HepG2 (cell line): Measurements from ENCODE around the gene KSR1. TPM values are rescaled to one million over a fixed set of nuclear protein-coding genes. Genes with fewer than 3 reads are reported as not detected.
A peak's percentile ranks its signal among the peaks of the same experiment; 100 is the strongest.

ENCODE experiments used
- AGO1 ChIP-seq: fragments of 200-400 bp; formaldehyde crosslinking; IDR thresholded peaks from 2 replicates; pipeline ENCODE4 v1.6.1; 2017; ENCODE audit warnings: mild to moderate bottlenecking, low read depth, low read length, moderate library complexity; ENCODE audit not compliant: poor library complexity, severe bottlenecking
- ARNT2 ChIP-seq: sonication (generic); formaldehyde crosslinking; IDR thresholded peaks from 2 replicates; pipeline ENCODE4 v1.8.0; 2022; ENCODE audit warnings: mild to moderate bottlenecking, low read depth, missing genetic modification reagents, moderate library complexity
- CBFB ChIP-seq: sonication (generic); formaldehyde crosslinking; IDR thresholded peaks from 2 replicates; pipeline ENCODE4 v1.4.0; 2020; ENCODE audit warnings: missing genetic modification reagents
- GATA4 ChIP-seq: sonication (generic); IDR thresholded peaks from 2 replicates; pipeline ENCODE4 v1.6.1; 2016; ENCODE audit warnings: antibody characterized with exemption, low read depth, borderline replicate concordance
- HDAC1 ChIP-seq: sonication (generic); formaldehyde crosslinking; IDR thresholded peaks from 2 replicates; pipeline ENCODE4 v1.5.1; 2020; ENCODE audit warnings: mild to moderate bottlenecking, missing genetic modification reagents
- HDAC2 ChIP-seq: sonication (generic); formaldehyde crosslinking; IDR thresholded peaks from 2 replicates; pipeline ENCODE4 v1.4.0; 2020; ENCODE audit warnings: missing genetic modification reagents
- HDAC6 ChIP-seq: fragments of 200-600 bp; sonication (generic); IDR thresholded peaks from 2 replicates; pipeline ENCODE4 v1.7.0; 2017; ENCODE audit warnings: mild to moderate bottlenecking, antibody characterized with exemption, low read length, low read depth
- JARID2 ChIP-seq: sonication (generic); formaldehyde crosslinking; IDR thresholded peaks from 2 replicates; pipeline ENCODE4 v1.8.1; 2023; ENCODE audit warnings: missing genetic modification reagents, inconsistent platforms; ENCODE audit not compliant: insufficient replicate concordance
- PBX3 ChIP-seq: sonication (generic); formaldehyde crosslinking; IDR thresholded peaks from 2 replicates; pipeline ENCODE4 v1.8.1; 2023; ENCODE audit warnings: missing genetic modification reagents, inconsistent platforms, borderline replicate concordance
- RERE ChIP-seq: IDR thresholded peaks from 2 replicates; pipeline ENCODE4 v1.6.1; 2016; ENCODE audit warnings: low read depth, missing genetic modification reagents, missing compliant biosample characterization
- USF2 ChIP-seq, 2 experiments: sonication (generic) in 1 of 2; formaldehyde crosslinking in 1 of 2; IDR thresholded peaks; 2 replicates each; pipeline versions ENCODE4 v1.5.1 to v1.6.1; 2011 to 2020; ENCODE audit warnings: borderline replicate concordance in 1 of 2, low read depth in 1 of 2, low read length in 1 of 2, mild to moderate bottlenecking in 1 of 2, missing genetic modification reagents in 1 of 2, moderate library complexity in 1 of 2
- ZBTB25 ChIP-seq: IDR thresholded peaks from 2 replicates; pipeline ENCODE4 v1.6.1; 2018; ENCODE audit warnings: missing genetic modification reagents
- ZFP37 ChIP-seq: sonication (generic); formaldehyde crosslinking; IDR thresholded peaks from 2 replicates; pipeline ENCODE4 v1.4.0; 2020; ENCODE audit warnings: missing genetic modification reagents, borderline replicate concordance
- ZFP91 ChIP-seq: sonication (generic); formaldehyde crosslinking; IDR thresholded peaks from 2 replicates; pipeline ENCODE4 v1.9.0; 2022; ENCODE audit warnings: missing genetic modification reagents, mild to moderate bottlenecking, borderline replicate concordance
- ZNF572 ChIP-seq: sonication (generic); formaldehyde crosslinking; IDR thresholded peaks from 2 replicates; pipeline ENCODE4 v1.5.1; 2020; ENCODE audit warnings: mild to moderate bottlenecking, missing genetic modification reagents
- ZNF674 ChIP-seq: sonication (generic); formaldehyde crosslinking; IDR thresholded peaks from 2 replicates; pipeline ENCODE4 v1.5.0; 2020; ENCODE audit warnings: low read depth, mild to moderate bottlenecking, missing genetic modification reagents
- ZSCAN31 ChIP-seq: sonication (generic); formaldehyde crosslinking; IDR thresholded peaks from 2 replicates; pipeline ENCODE4 v1.5.0; 2020; ENCODE audit warnings: low read depth, mild to moderate bottlenecking, missing genetic modification reagents
- polyA plus RNA-seq, 8 experiments: library from polyadenylated mRNA; depleted of rRNA in 3 of 8; stranded (reverse) in 7 of 8; unstranded in 1 of 8; fragments of >200 nt; fragmentation: Illumina TruSeq in 4 of 8; extraction: Trizol in 4 of 8; gene quantifications; 2 replicates each; pipeline versions ENCODE4 v1.2.1 to v1.2.3, GENCODE V29; 2011 to 2016; ENCODE audit warnings: low read depth in 4 of 8, missing spikeins in 1 of 8, mixed read lengths in 1 of 8; ENCODE audit not compliant: insufficient read depth in 1 of 8
- total RNA-seq, 5 experiments: library from RNA; depleted of rRNA; stranded (reverse); fragments of >200 nt; fragmentation: Illumina TruSeq; extraction: Trizol; gene quantifications; 2 replicates each; pipeline ENCODE4 v1.2.3, GENCODE V29; 2016; ENCODE audit warnings: low read depth in 1 of 5

The KSR1 gene
- total and polyA plus RNA-seq, 2 of the 13 experiments (the other 11 are each of a cell fraction or from before 2014, with no cell fraction given): 10.1 to 16.6 TPM

GRCh38 chr17:27458524-27458908 is 2.3 kb downstream of the KSR1 start (continued):
- TF ChIP-seq HDAC2 (CRISPR knock-in tag) (0 out of 2 replicates have a peak, but pooled peaks have one; percentile 5), AGO1 (no peak), ARNT2 (CRISPR knock-in tag) (no peak), PBX3 (no peak), ZFP91 (CRISPR knock-in tag) (no peak), CBFB (CRISPR knock-in tag) (0 out of 2 replicates have a peak, but pooled peaks have one; percentile 1), HDAC1 (0 out of 2 replicates have a peak, but pooled peaks have one; percentile 17), GATA4 (no peak), ZFP37 (CRISPR knock-in tag) (no peak), ZNF572 (no peak), ZNF674 (CRISPR knock-in tag) (no peak), ZSCAN31 (CRISPR knock-in tag) (0 out of 2 replicates have a peak, but pooled peaks have one; percentile 10), ZBTB25 (CRISPR knock-in tag) (0 out of 2 replicates have a peak, but pooled peaks have one; percentile 10), USF2 (IDR thresholded peaks at IDR 0.05; ENCODE audit: low read depth, low read length) (no peak), USF2 (CRISPR knock-in tag; IDR thresholded peaks at IDR 0.05; ENCODE audit: borderline replicate concordance) (no peak), JARID2 (CRISPR knock-in tag) (no peak), RERE (no peak), HDAC6 (no peak)
